Left lung (tissue), 10 donors: ENCODE results near the gene TEX38. TPM values are rescaled to one million over a fixed set of nuclear protein-coding genes. Genes with fewer than 3 reads are reported as not detected.

Experiments
- ATAC-seq: fragments of 200-7000 bp; cut with Tn5 transposase; one replicate; pipeline ENCODE4 v1.9.1; 2020; ENCODE audit warnings: moderate library complexity
- DNase-seq, 4 donors: peaks; one replicate each; pipeline ENCODE4 v3.0.0-alpha.2; 2013 to 2020
- H3K27ac ChIP-seq, 2 donors: fragments of 200-600 bp; sonication (generic) in 1 of 2; one replicate each; pipeline versions ENCODE4 v1.5.0 to v1.8.0; 2020 to 2021
- H3K27me3 ChIP-seq, 2 donors: fragments of 200-600 bp; sonication (generic) in 1 of 2; one replicate each; pipeline versions ENCODE4 v1.5.0 to v1.8.0; 2020 to 2021
- H3K36me3 ChIP-seq, 2 donors: fragments of 200-600 bp; sonication (generic) in 1 of 2; one replicate each; pipeline versions ENCODE4 v1.5.0 to v1.8.0; 2020 to 2021
- H3K4me1 ChIP-seq, 2 donors: fragments of 200-600 bp; one replicate each; pipeline ENCODE4 v1.8.0; 2021
- H3K4me3 ChIP-seq, 2 donors: fragments of 200-600 bp; sonication (generic) in 1 of 2; one replicate each; pipeline versions ENCODE4 v1.5.0 to v1.8.0; 2020 to 2021; ENCODE audit warnings: mild to moderate bottlenecking in 1 of 2
- H3K9me3 ChIP-seq, 2 donors: fragments of 200-600 bp; sonication (generic) in 1 of 2; one replicate each; pipeline versions ENCODE4 v1.5.0 to v1.8.0; 2020 to 2021
- CTCF ChIP-seq, 2 donors: fragments of 200-600 bp; sonication (generic) in 1 of 2; IDR thresholded peaks; one replicate each; pipeline versions ENCODE4 v1.5.0 to v1.8.0; 2021; ENCODE audit warnings: antibody characterized with exemption in 2 of 2
- intact Hi-C, 2 donors: fragments of 100-400 bp; cut with DNase I; formaldehyde crosslinking; loops; one replicate each; pipeline versions ENCODE4 v1.11.2 to v1.14.2; 2022
- polyA plus RNA-seq, 6 donors: library from polyadenylated mRNA; unstranded; fragments of 120-200 nt; gene quantifications; one replicate each; pipeline ENCODE4 v1.2.1, GENCODE V29; 2013; ENCODE audit not compliant: insufficient read length in 6 of 6
- total RNA-seq, 2 donors: library from RNA; stranded (reverse); fragmentation: NEBNext Ultra II Directional; extraction: Animal tissue kit (Norgen Biotek cat#: 25700); gene quantifications; one replicate each; pipeline ENCODE4 v1.2.1, GENCODE V29; 2021
- donor health status: DM: no; HTN: yes; CAD: no.
- donor health status: DM: no; HTN: no; CAD: no.

The TEX38 gene
- total and polyA plus RNA-seq, 8 donors: 0.31 to 0.64 (median 0.49) TPM; not detected in 2

GRCh38 chr1:46635205-46635604 lies 36.4 kb upstream of the TEX38 start:
- no peak for DNase-seq
- Histone ChIP-seq H3K9me3 (no peaks in the 10 kb centered on the region), H3K4me1 (no peaks in the 10 kb centered on the region), H3K27ac (no peak overlapping the region), H3K27me3 (no peaks in the 10 kb centered on the region), H3K36me3 (peaks cover 0 to 62% of the 10 kb centered on the region in 2 donors), H3K4me3 (no peak overlapping the region)
- intact Hi-C loops: no loop called here
- no peak for ATAC-seq
- no peak for TF ChIP-seq CTCF (IDR thresholded peaks at IDR 0.05)

GRCh38 chr1:46637444-46638083 lies 34.1 kb upstream of the TEX38 start:
- Histone ChIP-seq H3K27me3 (no peaks in the 10 kb centered on the region), H3K27ac (no peak overlapping the region), H3K36me3 (peaks cover 0 to 44% of the 10 kb centered on the region in 2 donors), H3K9me3 (no peaks in the 10 kb centered on the region), H3K4me3 (no peak overlapping the region), H3K4me1 (no peaks in the 10 kb centered on the region)
- no peak for DNase-seq
- no peak for TF ChIP-seq CTCF (IDR thresholded peaks at IDR 0.05)
- ATAC-seq: no peak
- intact Hi-C loops: no loop called here

- no peak for TF ChIP-seq CTCF (IDR thresholded peaks at IDR 0.05)
- DNase-seq (no peak), ATAC-seq (no peak)
- Histone ChIP-seq H3K4me1 (no peaks in the 10 kb centered on the region), H3K4me3 (no peak overlapping the region), H3K27ac (no peak overlapping the region), H3K27me3 (no peaks in the 10 kb centered on the region), H3K9me3 (no peaks in the 10 kb centered on the region), H3K36me3 (peaks cover 0 to 42% of the 10 kb centered on the region in 2 donors)
- intact Hi-C loops: no loop called here
These were observed 32.7 kb upstream of the TEX38 start for GRCh38 chr1:46638921-46639320.

GRCh38 chr1:46639547-46639946 lies 32.1 kb upstream of the TEX38 start:
- ATAC-seq: no peak
- Histone ChIP-seq H3K4me3 (no peak overlapping the region), H3K27me3 (no peaks in the 10 kb centered on the region), H3K4me1 (no peaks in the 10 kb centered on the region), H3K36me3 (peaks cover 0 to 36% of the 10 kb centered on the region in 2 donors), H3K27ac (no peak overlapping the region), H3K9me3 (no peaks in the 10 kb centered on the region)
- DNase-seq: no peak
- intact Hi-C loops: no loop called here
- TF ChIP-seq CTCF (IDR thresholded peaks at IDR 0.05): no peak

- Histone ChIP-seq H3K9me3 (no peaks in the 10 kb centered on the region), H3K4me1 (no peaks in the 10 kb centered on the region), H3K27me3 (no peaks in the 10 kb centered on the region), H3K4me3 (no peak overlapping the region), H3K36me3 (peaks cover 0 to 19% of the 10 kb centered on the region in 2 donors), H3K27ac (no peak overlapping the region)
- DNase-seq (no peak), ATAC-seq (no peak)
- intact Hi-C loops: no loop called here
- no peak for TF ChIP-seq CTCF (IDR thresholded peaks at IDR 0.05)
These were observed 29.5 kb upstream of the TEX38 start for GRCh38 chr1:46642115-46642680.
